Activated naive CD4-positive, alpha-beta T cell treated with anti-CD3 and anti-CD28 coated beads, Interleukin-2, amount 50 U/mL, for 16 hours (primary cell): Measurements from ENCODE around the gene TEAD4.

Source experiments
- DNase-seq: peaks from one replicate; pipeline ENCODE4 v3.0.0-alpha.2; 2020

The TEAD4 gene

DNA sequence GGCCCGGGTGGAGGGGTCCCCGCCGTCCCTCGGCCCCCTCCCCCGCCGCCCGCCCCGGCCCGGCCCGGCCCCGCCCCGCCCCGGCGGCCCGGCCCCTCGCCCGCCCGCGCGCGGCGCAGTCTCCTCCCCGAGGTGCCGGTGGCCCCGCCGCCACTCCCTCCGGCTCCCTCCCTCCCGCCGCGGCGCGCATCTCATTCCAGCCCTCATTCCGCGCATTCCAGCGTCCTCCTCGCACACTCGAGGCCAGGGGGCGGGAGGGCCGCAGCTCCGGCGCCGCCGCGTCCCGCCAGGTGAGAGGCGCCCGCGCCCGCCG, at the start of gene TEAD4:
Gene TEAD4 (plus strand): TSS at position 206 of the 313 bp plus-strand sequence.
- DNase-seq = no peak

- DNase-seq = no peak
Observed at GRCh38 chr12:2912216-2912575, 47.0 kb upstream of the TEAD4 start.

- DNase-seq = no peak
Observed at GRCh38 chr12:2919249-2919648, 39.9 kb upstream of the TEAD4 start.

DNA sequence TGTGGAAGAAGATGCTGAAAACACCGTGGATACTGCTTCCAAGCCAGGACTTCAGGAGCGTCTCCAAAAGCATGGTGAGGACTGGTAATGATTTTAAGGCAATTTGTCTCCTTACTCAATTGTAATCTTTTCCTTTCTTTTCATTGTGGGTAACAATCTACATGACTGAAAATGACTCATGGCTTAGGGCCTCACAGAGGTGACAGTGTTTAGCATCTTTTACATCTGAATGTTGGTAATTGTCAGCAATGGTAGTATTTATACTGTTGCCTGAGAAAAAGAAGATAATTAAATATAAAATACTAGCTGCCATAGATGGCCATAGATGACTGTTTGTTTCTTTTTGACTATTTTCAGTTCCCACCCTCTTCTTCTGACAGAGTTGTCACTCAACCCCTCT, 36.9 kb upstream of the TEAD4 start:
- DNase-seq = no peak

- no peak for DNase-seq
Observed at GRCh38 chr12:2923057-2923456, 36.1 kb upstream of the TEAD4 start.

GRCh38 chr12:2924019-2924418, 35.2 kb upstream of the TEAD4 start:
- DNase-seq = no peak

- no peak for DNase-seq
Observed at GRCh38 chr12:2925322-2925995, 33.7 kb upstream of the TEAD4 start.

DNA sequence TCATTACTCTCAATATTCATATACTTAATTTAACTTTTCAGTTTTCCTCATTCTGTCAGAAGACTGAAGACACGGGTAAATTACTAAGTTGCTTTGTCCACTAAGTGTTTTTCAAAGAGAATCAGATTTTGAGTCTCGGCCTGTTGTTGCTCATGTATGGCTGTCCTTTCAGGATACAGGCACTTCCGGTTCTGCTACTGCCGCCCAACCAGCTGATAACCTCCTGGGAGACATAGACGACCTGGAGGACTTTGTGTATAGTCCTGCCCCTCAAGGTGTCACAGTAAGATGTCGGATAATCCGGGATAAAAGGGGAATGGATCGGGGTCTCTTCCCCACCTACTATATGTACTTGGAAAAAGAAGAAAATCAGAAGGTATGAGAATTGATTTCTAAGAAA, 28.3 kb upstream of the TEAD4 start:
- no peak for DNase-seq

DNA sequence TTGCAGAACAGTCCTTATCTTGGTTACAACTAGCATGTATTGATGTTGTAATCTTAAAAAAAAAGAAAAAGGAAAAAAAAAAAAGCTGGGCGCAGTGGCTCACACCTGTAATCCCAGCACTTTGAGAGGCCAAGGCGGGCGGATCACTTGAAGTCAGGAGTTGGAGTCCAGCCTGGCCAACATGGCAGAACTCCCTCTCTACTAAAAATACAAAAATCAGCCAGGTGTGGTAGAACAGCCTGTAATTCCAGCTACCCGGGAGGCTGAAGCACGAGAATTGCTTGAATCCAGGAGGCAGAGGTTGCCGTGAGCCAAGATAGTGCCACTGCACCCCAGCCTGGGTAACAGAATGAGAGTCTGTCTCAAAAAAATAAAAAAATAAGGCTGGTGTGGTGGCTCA, 25.6 kb upstream of the TEAD4 start:
- DNase-seq = no peak

GRCh38 chr12:2934371-2934770, 24.8 kb upstream of the TEAD4 start:
- no peak for DNase-seq

- DNase-seq = no peak
Observed at GRCh38 chr12:2936301-2936700, 22.9 kb upstream of the TEAD4 start.

DNA sequence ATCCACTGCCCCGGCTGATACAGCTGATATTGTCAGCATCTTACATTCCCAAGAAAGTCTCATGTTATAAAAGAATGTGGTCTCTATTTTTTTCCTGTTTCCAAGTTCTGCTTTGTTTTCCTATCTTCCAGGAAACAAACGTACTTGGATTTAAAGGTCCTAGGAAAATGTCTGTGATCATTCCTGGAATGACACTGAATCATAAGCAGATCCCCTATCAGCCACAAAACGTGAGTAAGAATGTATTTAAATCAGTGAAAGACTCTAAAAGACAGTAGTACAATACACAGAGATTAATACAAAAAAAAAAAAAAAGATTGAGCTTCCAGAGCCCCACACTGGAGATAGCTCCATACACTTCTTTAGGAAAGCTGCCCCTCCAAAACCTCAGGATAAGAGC, 21.7 kb upstream of the TEAD4 start:
- DNase-seq = no peak

DNA sequence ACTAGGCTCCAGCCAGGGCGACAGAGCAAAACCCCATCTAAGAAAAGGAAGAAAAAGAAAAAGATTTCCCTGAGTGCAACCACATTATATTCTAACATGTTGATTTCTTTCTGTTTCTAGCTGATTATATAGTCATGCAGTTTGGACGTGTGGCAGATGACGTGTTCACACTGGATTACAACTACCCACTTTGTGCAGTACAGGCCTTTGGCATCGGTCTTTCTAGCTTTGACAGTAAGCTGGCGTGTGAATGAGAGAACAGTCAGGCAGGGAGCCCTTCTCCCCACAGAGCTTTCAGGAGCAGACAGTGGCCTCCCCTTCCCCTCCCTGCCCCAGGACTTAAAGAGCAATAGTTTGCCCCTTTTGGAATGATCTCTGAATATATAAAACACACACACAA, 20.0 kb upstream of the TEAD4 start:
- DNase-seq = no peak

DNA sequence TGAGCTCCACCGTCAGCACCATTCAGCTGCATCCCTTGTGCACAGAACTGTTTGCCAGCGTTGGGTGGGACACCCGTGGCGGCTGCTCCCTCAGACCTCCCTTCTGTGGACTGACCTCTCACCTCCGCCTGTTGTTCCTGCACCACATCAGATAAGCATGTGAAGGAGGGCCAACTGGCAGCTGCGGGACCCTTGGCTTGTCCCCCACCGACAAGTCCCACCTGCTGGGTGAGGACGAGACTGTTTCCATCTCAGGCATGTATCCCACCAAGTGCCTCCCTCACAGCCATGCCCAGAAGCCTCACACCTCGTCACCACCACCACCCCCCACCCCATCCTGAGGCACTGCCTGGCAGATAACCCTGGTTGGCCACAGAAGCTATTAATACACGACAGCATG, 18.6 kb upstream of the TEAD4 start:
- no peak for DNase-seq

DNA sequence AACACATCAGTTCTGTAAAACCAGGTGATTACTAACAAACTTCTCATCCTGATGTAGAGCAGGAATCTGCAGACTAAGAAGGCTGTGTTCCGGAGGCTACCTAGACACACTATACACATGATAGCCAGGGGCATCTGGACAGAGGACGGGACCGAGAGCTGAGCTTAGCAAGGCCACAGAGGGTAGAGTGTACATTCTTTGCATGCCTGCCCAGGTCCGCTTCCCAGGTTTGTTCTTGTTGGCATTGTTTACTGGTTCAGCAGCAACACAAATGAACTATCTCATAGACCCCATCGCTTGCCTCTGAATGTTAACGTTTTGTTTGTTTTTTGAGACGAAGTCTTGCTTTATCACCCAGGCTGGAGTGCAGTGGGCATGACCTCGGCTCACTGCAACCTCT, 17.7 kb upstream of the TEAD4 start:
- no peak for DNase-seq

DNA sequence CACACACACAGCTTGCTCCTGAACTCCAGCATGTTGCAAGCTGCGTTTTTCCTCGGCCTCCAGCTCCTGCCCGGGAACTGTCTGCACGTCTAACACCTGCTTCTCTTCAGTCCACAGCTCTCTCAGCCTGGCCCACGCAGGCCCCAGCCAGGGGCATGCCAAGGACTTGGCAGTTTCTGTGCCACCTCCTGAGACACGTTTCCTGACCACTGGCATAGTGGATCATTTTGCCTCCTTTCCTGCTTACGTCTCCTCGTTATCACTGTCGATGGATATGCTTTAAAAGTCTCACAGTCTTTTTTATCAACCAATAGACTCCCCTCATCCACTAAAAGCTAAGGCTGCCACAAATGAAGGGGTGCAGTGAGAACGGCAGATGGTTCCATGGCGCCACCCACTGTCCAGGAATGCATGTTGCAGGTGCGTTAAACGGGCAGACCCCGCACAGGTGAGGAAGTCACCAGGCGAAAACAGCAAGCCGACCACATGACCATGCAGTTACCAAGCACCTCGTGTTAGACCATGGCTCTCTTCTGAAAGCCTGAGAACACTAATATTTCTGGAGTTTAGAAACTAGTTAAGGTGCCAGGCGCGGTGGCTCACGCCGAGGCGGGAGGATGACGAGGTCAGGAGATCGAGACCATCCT, 14.7 kb upstream of the TEAD4 start:
- peak; percentile 57 for DNase-seq

DNA sequence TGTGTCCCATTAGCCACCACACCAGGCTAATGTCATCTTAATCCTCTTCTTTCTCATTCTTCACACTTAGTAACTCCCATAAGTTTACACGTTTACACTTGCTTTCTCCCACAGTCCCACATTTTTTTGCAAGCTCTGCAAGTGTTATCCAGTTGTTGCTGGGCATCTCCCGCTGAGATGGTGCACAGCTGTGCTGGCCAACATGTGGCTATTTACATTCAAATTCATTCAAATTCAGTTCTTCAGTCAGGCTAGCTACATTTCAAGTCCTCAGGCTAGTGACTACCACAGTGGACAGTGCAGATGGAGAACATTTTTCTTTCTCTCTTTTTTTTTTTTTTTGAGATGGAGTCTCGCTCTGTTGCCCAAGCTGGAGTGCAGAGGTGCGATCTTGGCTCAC, 9.8 kb upstream of the TEAD4 start:
- DNase-seq = no peak

GRCh38 chr12:2955888-2956287, 3.3 kb upstream of the TEAD4 start:
- DNase-seq = no peak

DNA sequence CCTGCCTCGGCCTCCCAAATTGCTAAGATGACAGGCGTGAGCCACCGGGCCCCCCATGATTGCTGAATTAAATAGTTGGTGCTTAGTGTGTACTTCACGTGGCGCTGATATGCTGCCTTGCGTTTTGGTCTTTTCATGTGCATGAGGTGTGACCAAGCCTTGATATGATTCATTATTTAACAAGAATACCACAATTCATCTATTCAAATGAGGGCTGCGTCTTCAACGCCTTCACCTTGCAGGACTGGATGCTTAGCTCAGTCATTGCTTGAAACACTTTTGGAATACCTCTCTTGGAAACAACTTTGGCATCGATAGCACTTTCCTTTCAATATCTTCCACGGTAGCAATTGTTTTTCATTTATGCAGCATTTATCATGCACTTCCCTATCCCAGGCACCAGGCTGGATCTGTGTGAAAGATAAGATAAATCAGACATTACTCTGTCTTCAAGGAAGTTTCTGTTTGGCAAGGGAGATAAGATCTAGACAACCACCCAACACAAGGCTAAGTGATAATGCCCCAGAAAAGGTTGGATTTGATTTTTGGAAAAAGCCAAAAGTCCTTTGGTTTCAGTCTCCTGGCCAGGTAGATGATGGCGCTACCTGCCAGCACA, 1.3 kb upstream of the TEAD4 start:
- DNase-seq = no peak

DNA sequence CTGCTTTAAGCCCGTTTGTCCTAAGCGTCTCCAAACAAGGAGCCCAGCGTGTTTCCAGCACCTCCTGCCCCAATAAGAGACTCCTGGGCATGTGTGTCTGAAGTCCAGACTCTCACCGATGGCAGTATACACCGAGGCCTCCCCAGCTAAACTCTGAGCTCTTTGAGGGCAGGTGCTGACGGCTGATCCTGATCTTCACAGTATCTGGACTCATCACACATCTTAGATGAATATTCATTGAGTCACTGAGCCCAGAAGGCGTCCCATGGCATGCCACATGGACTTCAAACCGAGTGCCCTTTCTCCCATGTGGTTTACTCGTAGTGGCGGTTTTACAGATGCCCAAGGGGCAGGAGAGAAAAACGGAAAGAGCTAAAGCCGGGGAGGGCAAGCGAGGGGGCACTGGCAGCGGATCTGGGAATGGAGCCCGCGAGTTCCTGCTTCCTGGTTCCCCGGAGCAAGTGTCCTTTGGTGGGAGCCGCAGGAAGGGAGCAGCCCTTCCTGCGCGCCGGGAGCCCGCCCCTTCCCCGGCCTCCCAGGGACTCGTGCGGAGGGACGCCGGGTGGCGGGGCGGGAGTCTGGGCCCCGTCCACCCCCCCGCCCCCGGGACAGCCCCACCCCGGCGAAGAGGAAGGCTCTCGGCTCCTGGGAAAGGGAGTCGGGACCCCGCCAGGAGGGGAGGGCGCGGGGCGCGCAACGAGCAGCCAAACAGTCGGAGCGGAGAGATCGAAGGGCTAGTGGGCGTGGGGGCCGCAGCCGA, 585 bp upstream of the TEAD4 start:
- DNase-seq = no peak

- DNase-seq = no peak
Observed at GRCh38 chr12:2959505-2960389, 550 bp downstream of the TEAD4 start.

- peak; percentile 23 for DNase-seq
Observed at GRCh38 chr12:2960390-2960956, 1.3 kb downstream of the TEAD4 start.
